ENCODE measurements around the gene CDK5RAP1. TPM values are rescaled to one million over a fixed set of nuclear protein-coding genes. Genes with fewer than 3 reads are reported as not detected.

The CDK5RAP1 gene
- total RNA-seq, 4 donors from 2014 or later: 15.1 to 26.2 (median 17.8) TPM

GRCh38 chr20:33311996-33312395, 89.3 kb downstream of the CDK5RAP1 start:
- no peak for TF ChIP-seq CTCF (IDR thresholded peaks at IDR 0.05)
- ATAC-seq (ENCODE audit: low FRiP score) (no peak), DNase-seq (ENCODE audit: low spot score) (no peak)

GRCh38 chr20:33311011-33311410, 90.3 kb downstream of the CDK5RAP1 start:
- ATAC-seq (ENCODE audit: low FRiP score) (no peak), DNase-seq (ENCODE audit: low spot score) (no peak)
- no peak for TF ChIP-seq CTCF (IDR thresholded peaks at IDR 0.05)

- DNase-seq (ENCODE audit: low spot score) (no peak), ATAC-seq (ENCODE audit: low FRiP score) (no peak)
Observed at GRCh38 chr20:33310327-33310899, 90.9 kb downstream of the CDK5RAP1 start.

GRCh38 chr20:33309631-33310030, 91.7 kb downstream of the CDK5RAP1 start:
- no peak for TF ChIP-seq CTCF (IDR thresholded peaks at IDR 0.05)
- DNase-seq (ENCODE audit: low spot score) (no peak), ATAC-seq (ENCODE audit: low FRiP score) (no peak)

More at GRCh38 chr20:33310327-33310899, 90.9 kb downstream of the CDK5RAP1 start:
- TF ChIP-seq CTCF (IDR thresholded peaks at IDR 0.05): no peak

Other genes with a start within 250 kb of the CDK5RAP1 start
- not detected for gene BPIFA2, start 233.4 kb downstream of the CDK5RAP1 start, total RNA-seq
- not detected for gene BPIFA3, start 184.2 kb downstream of the CDK5RAP1 start, total RNA-seq
- gene BPIFA1, start 165.5 kb downstream of the CDK5RAP1 start, total RNA-seq: not detected
- gene BPIFB1, start 118.3 kb downstream of the CDK5RAP1 start, total RNA-seq: not detected
- 10 to 100 TPM; 28.5 to 39.2 (median 37.0) TPM for gene SNTA1, start 42.2 kb upstream of the CDK5RAP1 start, total RNA-seq
- gene CBFA2T2, start 88.6 kb upstream of the CDK5RAP1 start, total RNA-seq: 10 to 100 TPM in 2 of 4 donors, 1 to 10 TPM in 2; 5.8 to 11.8 (median 10.0) TPM

All from omental fat pad (tissue), 4 donors.